Cardiac fibroblast (primary cell): ENCODE results near the gene XIRP2.
A peak's percentile ranks its signal among the peaks of the same experiment; 100 is the strongest.
"Not testable (repeated sequence)": the region's sequence is repeated elsewhere in the genome, so short reads cannot be mapped to it uniquely, and the experiment has no call there.

ENCODE experiments used
- DNase-seq, 2 donors: peaks; one replicate each; pipeline versions ENCODE4 v3.0.0 to v3.0.0-alpha.2; 2010; ENCODE audit warnings: low read depth in 2 of 2
- H3K4me3 ChIP-seq, 2 donors: replicated peaks in 1 of 2; 1 replicate in 1 of 2; 2 replicates in 1 of 2; pipeline ENCODE4 v1.5.1; 2011; ENCODE audit warnings: low read depth in 2 of 2, low read length in 2 of 2, mild to moderate bottlenecking in 2 of 2, moderate library complexity in 1 of 2
- CTCF ChIP-seq: IDR thresholded peaks from one replicate; pipeline ENCODE4 v1.5.1; 2011; ENCODE audit warnings: low read depth, mild to moderate bottlenecking, low read length, inconsistent platforms

Gene XIRP2

GRCh38 chr2:167017021-167017420, 128.7 kb downstream of the XIRP2 start:
- no peak for TF ChIP-seq CTCF
- H3K4me3 ChIP-seq: no peak overlapping the region

GRCh38 chr2:167018590-167018989, 130.3 kb downstream of the XIRP2 start:
- no peak for TF ChIP-seq CTCF
- DNase-seq: no peak
- H3K4me3 ChIP-seq: no peak overlapping the region

More at GRCh38 chr2:167017021-167017420, 128.7 kb downstream of the XIRP2 start:
- no peak for DNase-seq

GRCh38 chr2:167028503-167028902, 140.2 kb downstream of the XIRP2 start:
- TF ChIP-seq CTCF: no peak

GRCh38 chr2:167034976-167035375, 146.7 kb downstream of the XIRP2 start:
- not testable (repeated sequence) for H3K4me3 ChIP-seq, DNase-seq

More at GRCh38 chr2:167028503-167028902, 140.2 kb downstream of the XIRP2 start:
- DNase-seq: no peak
- no peak overlapping the region for H3K4me3 ChIP-seq

- DNase-seq: no peak
- H3K4me3 ChIP-seq: no peak overlapping the region
- TF ChIP-seq CTCF: no peak
Measured at GRCh38 chr2:167048829-167049228, 160.5 kb downstream of the XIRP2 start.

- DNase-seq: no peak
- no peak overlapping the region for H3K4me3 ChIP-seq
- TF ChIP-seq CTCF: no peak
Measured at GRCh38 chr2:167049659-167050058, 161.4 kb downstream of the XIRP2 start.

GRCh38 chr2:167052825-167053224, 164.5 kb downstream of the XIRP2 start:
- peak; percentile 13 to 66 for DNase-seq
- TF ChIP-seq CTCF: no peak
- no peak overlapping the region for H3K4me3 ChIP-seq
